ENCODE data around the gene ZBTB18. TPM values are rescaled to one million over a fixed set of nuclear protein-coding genes. Genes with fewer than 3 reads are reported as not detected.

The ZBTB18 gene
- total and polyA plus RNA-seq, 10 donors, result 17.2 to 43.0 (median 32.8) TPM

DNA sequence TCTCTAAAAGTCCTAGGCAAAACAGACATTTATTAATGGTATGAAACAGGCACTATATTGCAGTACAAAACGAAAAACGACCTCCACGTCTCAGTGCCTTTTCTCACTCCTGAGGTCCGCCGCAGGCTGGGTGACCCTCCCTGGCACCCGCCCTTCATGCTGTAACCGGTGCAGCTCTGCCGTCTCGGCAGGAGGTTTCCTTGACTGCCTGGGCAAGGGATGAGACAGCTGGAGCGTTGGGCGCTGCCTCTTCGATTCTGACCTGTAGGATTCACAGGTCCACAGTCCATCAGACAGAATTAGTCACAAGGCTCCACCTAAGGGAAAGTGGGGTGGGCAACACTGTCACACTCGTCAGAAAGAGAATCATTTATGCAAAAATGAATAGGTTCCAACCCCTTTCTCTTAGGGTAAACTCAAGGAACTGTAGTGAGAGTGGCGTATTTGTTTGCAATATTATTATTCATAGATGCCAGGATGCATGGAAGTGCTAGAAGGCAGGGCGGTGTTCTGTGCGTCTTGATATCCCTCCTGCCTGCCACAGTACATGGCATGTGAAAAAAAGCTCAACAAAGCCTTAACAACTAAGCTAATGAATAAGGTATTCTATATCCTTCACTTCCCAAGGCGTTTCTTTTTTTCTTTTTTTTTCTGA lies 23.5 kb upstream of the ZBTB18 start:
- 83 to 92% (median 89%) methylated on average over 17 of the region's 17 CpGs for WGBS, 5 donors
- no peak for DNase-seq
- no peaks in the 10 kb centered on the region for H3K27me3 ChIP-seq (replicated peaks in 1 of 7)
- TF ChIP-seq POLR2AphosphoS5 (IDR thresholded peaks at IDR 0.05), result no peak
- no peak for TF ChIP-seq POLR2A (IDR thresholded peaks at IDR 0.05)
- TF ChIP-seq, protein P1, sequence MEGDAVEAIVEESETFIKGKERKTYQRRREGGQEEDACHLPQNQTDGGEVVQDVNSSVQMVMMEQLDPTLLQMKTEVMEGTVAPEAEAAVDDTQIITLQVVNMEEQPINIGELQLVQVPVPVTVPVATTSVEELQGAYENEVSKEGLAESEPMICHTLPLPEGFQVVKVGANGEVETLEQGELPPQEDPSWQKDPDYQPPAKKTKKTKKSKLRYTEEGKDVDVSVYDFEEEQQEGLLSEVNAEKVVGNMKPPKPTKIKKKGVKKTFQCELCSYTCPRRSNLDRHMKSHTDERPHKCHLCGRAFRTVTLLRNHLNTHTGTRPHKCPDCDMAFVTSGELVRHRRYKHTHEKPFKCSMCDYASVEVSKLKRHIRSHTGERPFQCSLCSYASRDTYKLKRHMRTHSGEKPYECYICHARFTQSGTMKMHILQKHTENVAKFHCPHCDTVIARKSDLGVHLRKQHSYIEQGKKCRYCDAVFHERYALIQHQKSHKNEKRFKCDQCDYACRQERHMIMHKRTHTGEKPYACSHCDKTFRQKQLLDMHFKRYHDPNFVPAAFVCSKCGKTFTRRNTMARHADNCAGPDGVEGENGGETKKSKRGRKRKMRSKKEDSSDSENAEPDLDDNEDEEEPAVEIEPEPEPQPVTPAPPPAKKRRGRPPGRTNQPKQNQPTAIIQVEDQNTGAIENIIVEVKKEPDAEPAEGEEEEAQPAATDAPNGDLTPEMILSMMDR (IDR thresholded peaks at IDR 0.05 in 8 of 11, conservative IDR thresholded peaks at IDR 0.05 in 3 of 11), result no peak
- no peaks in the 10 kb centered on the region for H3K9me3 ChIP-seq
- no peak overlapping the region for H3K27ac ChIP-seq
- no peak overlapping the region for H3K4me3 ChIP-seq
- H3K4me1 ChIP-seq, result no peaks in the 10 kb centered on the region
- H3K36me3 ChIP-seq, result no peaks in the 10 kb centered on the region
- intact Hi-C loops (cut with DNase I; ENCODE audit: low total_unique reads), result no loop called here

DNA sequence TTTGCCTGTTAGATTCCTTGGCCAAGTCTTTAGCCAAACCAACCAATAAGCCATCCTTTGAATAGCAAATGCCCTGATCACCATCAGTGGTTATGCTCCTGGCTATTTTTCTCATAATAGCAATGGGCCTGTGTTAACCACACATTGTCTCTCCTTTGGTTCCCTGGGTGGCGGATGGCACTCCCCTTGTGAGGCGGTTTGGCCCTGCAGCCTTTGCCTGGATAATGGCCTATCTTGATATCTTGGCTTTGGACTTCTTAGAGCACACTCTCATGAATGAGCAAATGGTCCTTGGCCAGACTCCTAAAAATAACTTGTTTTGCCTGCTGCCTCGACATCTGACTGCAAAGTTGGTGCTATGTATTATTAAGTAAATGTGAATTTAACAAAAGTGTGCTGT lies 22.4 kb upstream of the ZBTB18 start:
- WGBS, 5 donors, result 80 to 90% (median 85%) methylated on average over 3 of the region's 3 CpGs
- Histone ChIP-seq H3K9me3 (no peaks in the 10 kb centered on the region), H3K4me1 (no peaks in the 10 kb centered on the region), H3K27ac (no peak overlapping the region), H3K4me3 (no peak overlapping the region), H3K27me3 (replicated peaks in 1 of 7) (no peaks in the 10 kb centered on the region), H3K36me3 (no peaks in the 10 kb centered on the region)
- TF ChIP-seq POLR2AphosphoS5 (IDR thresholded peaks at IDR 0.05), result no peak
- TF ChIP-seq, protein P1 (IDR thresholded peaks at IDR 0.05 in 8 of 11, conservative IDR thresholded peaks at IDR 0.05 in 3 of 11), result no peak
- TF ChIP-seq POLR2A (IDR thresholded peaks at IDR 0.05), result no peak
- intact Hi-C loops (cut with DNase I; ENCODE audit: low total_unique reads), result no loop called here
- no peak for DNase-seq

DNA sequence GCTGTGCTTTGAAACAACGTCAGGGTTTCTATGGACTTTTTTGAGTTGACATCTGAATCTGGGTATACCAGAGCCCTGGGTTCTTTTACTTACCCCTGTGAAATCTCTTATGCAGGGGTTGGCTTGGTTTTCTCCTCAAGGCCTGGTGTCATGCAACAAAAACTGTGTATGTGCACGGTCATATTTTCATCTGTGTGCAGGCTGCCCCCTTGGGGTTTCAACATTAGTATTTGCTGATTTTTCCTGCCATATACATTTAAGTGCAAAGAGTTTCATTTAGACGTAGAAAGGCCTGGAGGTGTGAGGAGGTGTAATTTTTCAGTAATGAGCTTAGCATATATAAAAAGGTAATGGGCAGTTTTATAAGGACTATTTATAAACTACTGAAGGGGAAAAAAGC lies 22.0 kb upstream of the ZBTB18 start:
- H3K27me3 ChIP-seq (replicated peaks in 1 of 7), result no peaks in the 10 kb centered on the region
- no peaks in the 10 kb centered on the region for H3K36me3 ChIP-seq
- H3K9me3 ChIP-seq, result no peaks in the 10 kb centered on the region
- no peaks in the 10 kb centered on the region for H3K4me1 ChIP-seq
- TF ChIP-seq POLR2A (IDR thresholded peaks at IDR 0.05) (no peak), POLR2AphosphoS5 (IDR thresholded peaks at IDR 0.05) (no peak)
- TF ChIP-seq, protein P1 (IDR thresholded peaks at IDR 0.05 in 8 of 11, conservative IDR thresholded peaks at IDR 0.05 in 3 of 11), result no peak
- WGBS, 5 donors, result 63 to 78% (median 68%) methylated on average over 3 of the region's 3 CpGs
- intact Hi-C loops (cut with DNase I; ENCODE audit: low total_unique reads), result no loop called here
- DNase-seq, result no peak
- no peak overlapping the region for H3K27ac ChIP-seq
- H3K4me3 ChIP-seq, result no peak overlapping the region

DNA sequence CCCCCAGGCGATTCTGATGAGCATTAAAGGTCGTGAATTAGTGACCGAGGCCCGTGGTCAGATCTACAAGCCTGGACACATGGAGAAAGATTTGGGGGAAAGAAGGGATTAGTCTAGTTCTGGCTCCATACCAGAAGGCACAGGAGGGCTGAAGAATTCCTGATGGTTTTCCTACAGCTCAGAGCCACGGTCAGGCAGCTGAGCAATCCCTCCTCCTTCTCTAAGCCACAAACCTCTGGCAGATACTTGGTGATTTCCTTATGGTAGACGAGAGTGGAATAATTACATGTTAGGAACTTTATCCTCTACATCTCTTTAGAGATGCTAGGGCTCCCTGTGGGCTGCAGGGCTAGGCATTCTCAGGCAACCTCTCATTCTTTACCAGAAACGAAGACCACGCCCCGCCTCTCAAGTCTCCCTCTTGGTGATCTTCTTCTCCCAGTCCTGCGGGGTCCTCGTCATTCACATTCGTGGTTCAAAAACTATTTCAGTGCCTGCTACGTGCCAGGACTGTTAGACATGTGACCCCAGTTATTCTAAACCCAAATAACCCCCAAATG lies 20.5 kb upstream of the ZBTB18 start:
- no peaks in the 10 kb centered on the region for H3K4me1 ChIP-seq
- H3K27ac ChIP-seq, result no peak overlapping the region
- H3K36me3 ChIP-seq, result no peaks in the 10 kb centered on the region
- no peak overlapping the region for H3K4me3 ChIP-seq
- H3K27me3 ChIP-seq (replicated peaks in 1 of 7), result no peaks in the 10 kb centered on the region
- TF ChIP-seq POLR2A (IDR thresholded peaks at IDR 0.05) (no peak), POLR2AphosphoS5 (IDR thresholded peaks at IDR 0.05) (no peak)
- TF ChIP-seq, protein P1 (IDR thresholded peaks at IDR 0.05 in 8 of 11, conservative IDR thresholded peaks at IDR 0.05 in 3 of 11), result no peak
- 82 to 91% (median 85%) methylated on average over 13 of the region's 13 CpGs for WGBS, 5 donors
- intact Hi-C loops (cut with DNase I; ENCODE audit: low total_unique reads), result no loop called here
- H3K9me3 ChIP-seq, result no peaks in the 10 kb centered on the region
- DNase-seq, result no peak

All from spleen (tissue), 11 donors.